Neural progenitor cell (in vitro differentiated cells): ENCODE measurements around the gene LMBR1.

Experiments used
- EZH2phosphoT487 ChIP-seq: fragments of 200-600 bp; sonication (generic); IDR thresholded peaks from 2 replicates; pipeline ENCODE4 v1.6.1; 2017; ENCODE audit warnings: antibody characterized with exemption
- TF ChIP-seq, protein P1 (sequence below): fragments of 200-600 bp; sonication (generic); IDR thresholded peaks from 2 replicates; pipeline ENCODE4 v1.5.1; 2017; ENCODE audit warnings: antibody characterized with exemption, mild to moderate bottlenecking

DNA sequence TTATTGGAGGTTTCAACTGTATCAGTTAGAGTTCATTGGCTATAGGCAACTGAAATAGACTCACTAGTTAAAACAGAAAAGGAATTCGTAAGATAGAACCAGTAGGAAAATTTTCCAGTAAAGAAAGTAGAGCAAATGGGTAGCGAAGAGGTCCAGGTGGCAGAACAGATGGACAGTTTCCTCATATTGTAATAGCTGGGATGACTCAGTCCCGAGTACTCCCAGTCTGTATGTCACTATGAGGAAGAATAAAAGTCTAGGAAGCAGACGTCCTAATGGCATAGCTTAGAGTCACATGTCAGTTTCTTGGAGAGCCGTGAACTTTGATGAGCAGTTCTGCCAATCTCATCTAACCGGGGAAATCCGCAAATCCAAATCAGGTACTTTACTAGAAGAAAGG is 157.1 kb downstream of the LMBR1 start:
- TF ChIP-seq, protein P1, sequence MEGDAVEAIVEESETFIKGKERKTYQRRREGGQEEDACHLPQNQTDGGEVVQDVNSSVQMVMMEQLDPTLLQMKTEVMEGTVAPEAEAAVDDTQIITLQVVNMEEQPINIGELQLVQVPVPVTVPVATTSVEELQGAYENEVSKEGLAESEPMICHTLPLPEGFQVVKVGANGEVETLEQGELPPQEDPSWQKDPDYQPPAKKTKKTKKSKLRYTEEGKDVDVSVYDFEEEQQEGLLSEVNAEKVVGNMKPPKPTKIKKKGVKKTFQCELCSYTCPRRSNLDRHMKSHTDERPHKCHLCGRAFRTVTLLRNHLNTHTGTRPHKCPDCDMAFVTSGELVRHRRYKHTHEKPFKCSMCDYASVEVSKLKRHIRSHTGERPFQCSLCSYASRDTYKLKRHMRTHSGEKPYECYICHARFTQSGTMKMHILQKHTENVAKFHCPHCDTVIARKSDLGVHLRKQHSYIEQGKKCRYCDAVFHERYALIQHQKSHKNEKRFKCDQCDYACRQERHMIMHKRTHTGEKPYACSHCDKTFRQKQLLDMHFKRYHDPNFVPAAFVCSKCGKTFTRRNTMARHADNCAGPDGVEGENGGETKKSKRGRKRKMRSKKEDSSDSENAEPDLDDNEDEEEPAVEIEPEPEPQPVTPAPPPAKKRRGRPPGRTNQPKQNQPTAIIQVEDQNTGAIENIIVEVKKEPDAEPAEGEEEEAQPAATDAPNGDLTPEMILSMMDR = no peak
- no peak for TF ChIP-seq EZH2phosphoT487
